Urinary bladder (tissue), 4 donors: ENCODE results near the gene TADA3. TPM values are rescaled to one million over a fixed set of nuclear protein-coding genes. Genes with fewer than 3 reads are reported as not detected.

Experiments
- DNase-seq: peaks from one replicate; pipeline ENCODE4 v3.0.0-alpha.2; 2015; ENCODE audit errors: extremely low spot score
- H3K27ac ChIP-seq: one replicate; pipeline ENCODE4 v1.5.1; 2013; ENCODE audit warnings: low read depth, mild to moderate bottlenecking, moderate library complexity
- H3K36me3 ChIP-seq: one replicate; pipeline ENCODE4 v1.6.1; 2013; ENCODE audit warnings: mild to moderate bottlenecking, moderate library complexity; ENCODE audit not compliant: insufficient read depth
- H3K4me1 ChIP-seq: one replicate; pipeline ENCODE4 v1.6.1; 2013; ENCODE audit warnings: mild to moderate bottlenecking, moderate library complexity; ENCODE audit not compliant: insufficient read depth
- H3K4me3 ChIP-seq: one replicate; pipeline ENCODE4 v1.5.1; 2013; ENCODE audit warnings: low read depth, low read length
- WGBS: extraction: QIAGEN DNeasy Blood & Tissue Kit; methylation state at CpG from one replicate; pipeline ENCODE4 v1.1.7; 2013; 5-methylcytosine and 5-hydroxymethylcytosine counted together
- polyA plus RNA-seq: library from polyadenylated mRNA; stranded (reverse); fragments of 200-250 nt; gene quantifications from one replicate; pipeline ENCODE4 v1.2.3, GENCODE V29; 2013
- total RNA-seq: library from RNA; depleted of rRNA; stranded (reverse); fragments of >200 nt; gene quantifications from one replicate; pipeline ENCODE4 v1.2.3, GENCODE V29; 2014
- donor health status: healthy with polysubstance abuse.
- donor health status: healthy.

The TADA3 gene, protein sequence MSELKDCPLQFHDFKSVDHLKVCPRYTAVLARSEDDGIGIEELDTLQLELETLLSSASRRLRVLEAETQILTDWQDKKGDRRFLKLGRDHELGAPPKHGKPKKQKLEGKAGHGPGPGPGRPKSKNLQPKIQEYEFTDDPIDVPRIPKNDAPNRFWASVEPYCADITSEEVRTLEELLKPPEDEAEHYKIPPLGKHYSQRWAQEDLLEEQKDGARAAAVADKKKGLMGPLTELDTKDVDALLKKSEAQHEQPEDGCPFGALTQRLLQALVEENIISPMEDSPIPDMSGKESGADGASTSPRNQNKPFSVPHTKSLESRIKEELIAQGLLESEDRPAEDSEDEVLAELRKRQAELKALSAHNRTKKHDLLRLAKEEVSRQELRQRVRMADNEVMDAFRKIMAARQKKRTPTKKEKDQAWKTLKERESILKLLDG
- 33.2 TPM for total RNA-seq
- 67.9 TPM for polyA plus RNA-seq

GRCh38 chr3:9792405-9793160 is at the start of gene TADA3, which contains the start of gene ARPC4:
TSS of gene TADA3 (minus strand) at chr3:9792473. CDS start at chr3:9791466, 1,007 bp downstream.
TSS of gene ARPC4 (plus strand) at chr3:9793082. CDS start at chr3:9793122, 40 bp downstream.
- DNase-seq, result peak; percentile 91
- under 1% methylated on average over 65 of the region's 65 CpGs for WGBS

GRCh38 chr3:9841015-9841414 is 48.7 kb upstream of the TADA3 start:
- Histone ChIP-seq H3K4me1 (no peaks in the 10 kb centered on the region), H3K36me3 (peaks cover 2% of the 10 kb centered on the region), H3K4me3 (no peak overlapping the region), H3K27ac (no peak overlapping the region)
- no peak for DNase-seq
- WGBS, result 82% methylated on average over 8 of the region's 8 CpGs

More at GRCh38 chr3:9792405-9793160, at the start of gene TADA3, which contains the start of gene ARPC4:
- H3K4me1 ChIP-seq, result no peaks in the 10 kb centered on the region
- H3K36me3 ChIP-seq, result peaks cover 2% of the 10 kb centered on the region
- H3K4me3 ChIP-seq, result peak within 1 kb of the TSS; percentile 96
- H3K27ac ChIP-seq, result peak within 1 kb of the TSS; percentile 96

DNA sequence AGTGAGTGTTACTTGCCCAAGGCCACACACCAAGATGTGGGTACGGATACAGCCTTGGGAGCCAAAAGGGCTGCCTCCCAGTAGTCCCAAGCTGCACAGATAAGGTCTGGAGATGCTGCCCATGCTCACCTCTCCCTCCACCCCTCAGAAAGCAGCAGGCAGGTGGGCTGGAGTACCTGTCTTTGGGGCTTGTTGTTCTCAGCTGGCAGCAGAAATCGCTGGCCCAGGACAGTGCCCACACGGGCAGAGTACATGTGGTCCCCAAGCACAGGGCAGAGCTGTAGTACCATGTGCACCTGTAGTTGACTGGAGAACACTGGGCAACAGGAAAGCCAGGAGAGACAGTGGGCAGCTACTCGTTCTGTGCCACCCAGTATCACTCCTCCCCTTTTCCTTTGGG is 46.6 kb upstream of the TADA3 start:
- Histone ChIP-seq H3K4me3 (no peak overlapping the region), H3K4me1 (no peaks in the 10 kb centered on the region), H3K27ac (no peak overlapping the region), H3K36me3 (peaks cover 2% of the 10 kb centered on the region)
- WGBS, result 85% methylated on average over 4 of the region's 4 CpGs
- no peak for DNase-seq

GRCh38 chr3:9837701-9838582 is 45.7 kb upstream of the TADA3 start:
- H3K36me3 ChIP-seq, result peaks cover 2% of the 10 kb centered on the region
- no peak for DNase-seq

GRCh38 chr3:9834520-9835380 is 42.5 kb upstream of the TADA3 start:
- Histone ChIP-seq H3K27ac (no peak overlapping the region), H3K4me1 (no peaks in the 10 kb centered on the region), H3K4me3 (no peak overlapping the region), H3K36me3 (no peaks in the 10 kb centered on the region)
- no peak for DNase-seq
- 81% methylated on average over 18 of the region's 18 CpGs for WGBS

More at GRCh38 chr3:9837701-9838582, 45.7 kb upstream of the TADA3 start:
- H3K27ac ChIP-seq, result no peak overlapping the region
- WGBS, result 86% methylated on average over 12 of the region's 12 CpGs
- no peaks in the 10 kb centered on the region for H3K4me1 ChIP-seq
- H3K4me3 ChIP-seq, result no peak overlapping the region

GRCh38 chr3:9833078-9833477 is 40.8 kb upstream of the TADA3 start:
- no peak for DNase-seq
- Histone ChIP-seq H3K27ac (no peak overlapping the region), H3K4me1 (no peaks in the 10 kb centered on the region), H3K36me3 (no peaks in the 10 kb centered on the region), H3K4me3 (no peak overlapping the region)
- 95% methylated on average over 9 of the region's 9 CpGs for WGBS

DNA sequence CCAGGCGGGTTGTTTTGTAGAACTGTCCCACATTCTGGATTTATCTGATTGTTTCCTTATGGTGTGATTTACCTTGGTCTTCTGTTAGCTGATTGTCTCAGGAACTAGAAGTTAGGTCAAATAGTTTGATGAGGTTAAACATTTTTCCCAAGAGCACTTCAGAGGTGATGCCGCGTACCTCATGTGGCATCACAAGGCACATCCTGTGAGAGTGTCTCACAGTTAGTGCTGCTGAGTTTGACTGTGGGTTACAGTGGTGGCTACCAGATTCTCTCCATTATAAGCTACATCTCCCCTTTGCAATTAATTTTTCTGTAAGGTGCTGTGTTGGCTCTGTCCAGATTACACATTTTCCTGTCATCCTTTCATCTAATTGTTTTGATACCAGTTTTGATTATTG is 39.0 kb upstream of the TADA3 start:
- 92% methylated on average over 3 of the region's 3 CpGs for WGBS
- Histone ChIP-seq H3K36me3 (no peaks in the 10 kb centered on the region), H3K4me3 (no peak overlapping the region), H3K27ac (no peak overlapping the region), H3K4me1 (no peaks in the 10 kb centered on the region)
- no peak for DNase-seq

- 95% methylated on average over 17 of the region's 17 CpGs for WGBS
- H3K4me3 ChIP-seq, result no peak overlapping the region
- no peak overlapping the region for H3K27ac ChIP-seq
- H3K36me3 ChIP-seq, result no peaks in the 10 kb centered on the region
- H3K4me1 ChIP-seq, result no peaks in the 10 kb centered on the region
- DNase-seq, result no peak
These were observed 36.8 kb upstream of the TADA3 start for GRCh38 chr3:9828801-9829755.

- Histone ChIP-seq H3K4me1 (no peaks in the 10 kb centered on the region), H3K36me3 (no peaks in the 10 kb centered on the region), H3K27ac (no peak overlapping the region), H3K4me3 (no peak overlapping the region)
- no peak for DNase-seq
- 76% methylated on average over 20 of the region's 20 CpGs for WGBS
These were observed 34.7 kb upstream of the TADA3 start for GRCh38 chr3:9826815-9827573.

GRCh38 chr3:9825451-9826040 is 33.3 kb upstream of the TADA3 start:
- Histone ChIP-seq H3K4me3 (no peak overlapping the region), H3K27ac (no peak overlapping the region), H3K4me1 (no peaks in the 10 kb centered on the region), H3K36me3 (no peaks in the 10 kb centered on the region)
- no peak for DNase-seq
- WGBS, result 71% methylated on average over 14 of the region's 14 CpGs

DNA sequence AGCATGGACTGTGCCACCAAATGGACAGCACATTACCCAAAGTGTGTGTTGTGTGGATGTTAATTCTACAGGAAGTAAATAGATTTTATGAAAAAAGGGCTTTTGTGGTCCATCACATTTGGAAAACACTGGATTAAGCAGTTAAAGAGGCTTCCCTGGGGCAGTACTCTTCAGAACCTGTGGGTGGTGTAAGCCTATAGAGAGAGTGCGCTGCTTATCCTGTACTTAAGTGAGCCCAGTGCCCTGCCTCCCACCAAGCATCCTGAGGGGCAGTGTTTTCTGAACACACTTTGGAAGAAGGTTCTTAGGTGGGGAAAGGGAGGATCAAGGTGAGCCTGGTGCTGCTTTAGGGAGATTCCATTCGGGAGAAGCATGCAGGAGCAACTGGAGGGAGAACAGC is 28.7 kb upstream of the TADA3 start:
- 70% methylated on average over 2 of the region's 2 CpGs for WGBS

More for the DNA sequence above, 28.7 kb upstream of the TADA3 start:
- DNase-seq, result no peak
- H3K27ac ChIP-seq, result no peak overlapping the region
- no peaks in the 10 kb centered on the region for H3K36me3 ChIP-seq
- H3K4me1 ChIP-seq, result no peaks in the 10 kb centered on the region
- H3K4me3 ChIP-seq, result no peak overlapping the region
